H1 (cell line): Measurements from ENCODE around the gene CPSF4. TPM values are rescaled to one million over a fixed set of nuclear protein-coding genes. Genes with fewer than 3 reads are reported as not detected.

Experiments
- SRF ChIP-seq: IDR thresholded peaks from 2 replicates; pipeline ENCODE4 v1.6.1; 2011; ENCODE audit warnings: mild to moderate bottlenecking, low read depth, low read length, moderate library complexity
- polyA plus RNA-seq, 7 experiments: library from polyadenylated mRNA; depleted of rRNA in 3 of 7; stranded (reverse) in 5 of 7; unstranded in 2 of 7; fragments of >200 nt in 5 of 7; fragments of 200-250 nt in 2 of 7; gene quantifications; 1 replicate in 5 of 7; 2 replicates in 1 of 7; 4 replicates in 1 of 7; pipeline versions ENCODE4 v1.2.1 to v1.2.3, GENCODE V29; 2011 to 2013; ENCODE audit warnings: missing spikeins in 2 of 7, mixed read lengths in 2 of 7
- total RNA-seq: library from RNA; stranded (reverse); fragmentation: NEBNext Ultra II Directional; extraction: Animal tissue kit (Norgen Biotek cat#: 25700); gene quantifications from 2 replicates; pipeline ENCODE4 v1.2.1, GENCODE V29; 2021

Gene CPSF4
- total and polyA plus RNA-seq, 2 of the 8 experiments (the other 6 are each of a cell fraction or from before 2014, with no cell fraction given), result 77.5 to 103 TPM

- no peak for TF ChIP-seq SRF
Measured at GRCh38 chr7:99407872-99408378, 30.8 kb upstream of the CPSF4 start (continued).
